Memory B cell (primary cell): Measurements from ENCODE around the gene CFAP97D1.
"Not testable (repeated sequence)": the region's sequence is repeated elsewhere in the genome, so short reads cannot be mapped to it uniquely, and the experiment has no call there.

Experiments used
- ATAC-seq: fragments of 150-1000 bp; cut with Tn5 transposase; 2 replicates; pipeline ENCODE4 v1.10.0; 2021; ENCODE audit warnings: low read depth, mild to moderate bottlenecking, moderate library complexity
- DNase-seq, 2 donors: peaks; one replicate each; pipeline ENCODE4 v3.0.0; 2022; ENCODE audit warnings: low spot score in 2 of 2
- H3K27ac Mint-ChIP-seq: one replicate; pipeline ENCODE4 v1.8.0; 2022; ENCODE audit warnings: mild to moderate bottlenecking, moderate library complexity, mixed read lengths
- H3K27me3 Mint-ChIP-seq: one replicate; pipeline ENCODE4 v1.8.0; 2022; ENCODE audit warnings: mixed read lengths
- H3K36me3 Mint-ChIP-seq: one replicate; pipeline ENCODE4 v1.8.0; 2022; ENCODE audit warnings: mild to moderate bottlenecking, mixed read lengths
- H3K4me1 Mint-ChIP-seq: one replicate; pipeline ENCODE4 v1.8.0; 2022; ENCODE audit warnings: mixed read lengths
- H3K4me3 Mint-ChIP-seq: one replicate; pipeline ENCODE4 v1.8.0; 2022; ENCODE audit warnings: mild to moderate bottlenecking, moderate library complexity, mixed read lengths
- H3K9me3 Mint-ChIP-seq: one replicate; pipeline ENCODE4 v1.8.0; 2022; ENCODE audit warnings: mixed read lengths

The CFAP97D1 gene

GRCh38 chr17:43792668-43793067 lies 12.4 kb downstream of the CFAP97D1 start:
- H3K27ac Mint-ChIP-seq, H3K4me1 Mint-ChIP-seq, ATAC-seq, H3K36me3 Mint-ChIP-seq, DNase-seq, H3K4me3 Mint-ChIP-seq, H3K9me3 Mint-ChIP-seq: not testable (repeated sequence)
- H3K27me3 Mint-ChIP-seq: peaks cover 19% of the 10 kb centered on the region

- peaks cover 21% of the 10 kb centered on the region for H3K27me3 Mint-ChIP-seq
- H3K27ac Mint-ChIP-seq, H3K4me3 Mint-ChIP-seq, H3K9me3 Mint-ChIP-seq, ATAC-seq, DNase-seq, H3K4me1 Mint-ChIP-seq, H3K36me3 Mint-ChIP-seq: not testable (repeated sequence)
These were observed 17.8 kb downstream of the CFAP97D1 start for GRCh38 chr17:43798024-43798423.

- peaks cover 19% of the 10 kb centered on the region for H3K27me3 Mint-ChIP-seq
- H3K36me3 Mint-ChIP-seq: no peaks in the 10 kb centered on the region
- H3K4me1 Mint-ChIP-seq: no peaks in the 10 kb centered on the region
- H3K9me3 Mint-ChIP-seq: no peaks in the 10 kb centered on the region
- H3K4me3 Mint-ChIP-seq: no peak overlapping the region
- ATAC-seq: no peak
- DNase-seq: no peak
- H3K27ac Mint-ChIP-seq: no peak overlapping the region
These were observed 18.8 kb downstream of the CFAP97D1 start for GRCh38 chr17:43799047-43799446.

- H3K27me3 Mint-ChIP-seq: peaks cover 23% of the 10 kb centered on the region
- no peaks in the 10 kb centered on the region for H3K4me1 Mint-ChIP-seq
- ATAC-seq (no peak), DNase-seq (no peak)
- peaks cover 4% of the 10 kb centered on the region for H3K9me3 Mint-ChIP-seq
- no peak overlapping the region for H3K27ac Mint-ChIP-seq
- H3K4me3 Mint-ChIP-seq: no peak overlapping the region
- H3K36me3 Mint-ChIP-seq: peaks cover 2% of the 10 kb centered on the region
These were observed 20.5 kb downstream of the CFAP97D1 start for GRCh38 chr17:43800736-43801135.

GRCh38 chr17:43801844-43802243 lies 21.6 kb downstream of the CFAP97D1 start:
- no peak for ATAC-seq
- H3K36me3 Mint-ChIP-seq: peaks cover 2% of the 10 kb centered on the region
- peaks cover 4% of the 10 kb centered on the region for H3K9me3 Mint-ChIP-seq
- DNase-seq: no peak
- H3K27ac Mint-ChIP-seq: no peak overlapping the region
- H3K27me3 Mint-ChIP-seq: peaks cover 21% of the 10 kb centered on the region
- H3K4me3 Mint-ChIP-seq: no peak overlapping the region
- H3K4me1 Mint-ChIP-seq: no peaks in the 10 kb centered on the region

GRCh38 chr17:43803758-43804157 lies 23.5 kb downstream of the CFAP97D1 start:
- Mint-ChIP-seq H3K27ac (no peak overlapping the region), H3K4me1 (no peaks in the 10 kb centered on the region), H3K4me3 (no peak overlapping the region), H3K36me3 (peaks cover 2% of the 10 kb centered on the region), H3K9me3 (peaks cover 4% of the 10 kb centered on the region), H3K27me3 (peaks cover 21% of the 10 kb centered on the region)
- ATAC-seq (no peak), DNase-seq (no peak)

- Mint-ChIP-seq H3K4me3 (no peak overlapping the region), H3K4me1 (no peaks in the 10 kb centered on the region), H3K36me3 (peaks cover 2% of the 10 kb centered on the region), H3K27me3 (peaks cover 21% of the 10 kb centered on the region), H3K9me3 (peaks cover 4% of the 10 kb centered on the region), H3K27ac (no peak overlapping the region)
- DNase-seq: no peak
- no peak for ATAC-seq
These were observed 24.9 kb downstream of the CFAP97D1 start for GRCh38 chr17:43805117-43805516.

GRCh38 chr17:43808076-43808475 lies 27.8 kb downstream of the CFAP97D1 start:
- Mint-ChIP-seq H3K9me3 (peaks cover 4% of the 10 kb centered on the region), H3K27ac (no peak overlapping the region), H3K27me3 (peaks cover 18% of the 10 kb centered on the region), H3K36me3 (peaks cover 2% of the 10 kb centered on the region), H3K4me3 (no peak overlapping the region), H3K4me1 (no peaks in the 10 kb centered on the region)
- ATAC-seq (no peak), DNase-seq (no peak)

- Mint-ChIP-seq H3K4me3 (no peak overlapping the region), H3K27me3 (peaks cover 19% of the 10 kb centered on the region), H3K27ac (no peak overlapping the region), H3K9me3 (peaks cover 4% of the 10 kb centered on the region), H3K4me1 (no peaks in the 10 kb centered on the region), H3K36me3 (peaks cover 2% of the 10 kb centered on the region)
- DNase-seq: no peak
- no peak for ATAC-seq
These were observed 28.9 kb downstream of the CFAP97D1 start for GRCh38 chr17:43809121-43809520.

GRCh38 chr17:43810226-43810715 lies 30.0 kb downstream of the CFAP97D1 start:
- no peaks in the 10 kb centered on the region for H3K36me3 Mint-ChIP-seq
- DNase-seq (no peak), ATAC-seq (no peak)
- peaks cover 15% of the 10 kb centered on the region for H3K27me3 Mint-ChIP-seq
- no peak overlapping the region for H3K4me3 Mint-ChIP-seq
- no peak overlapping the region for H3K27ac Mint-ChIP-seq
- H3K9me3 Mint-ChIP-seq: peaks cover under 1% of the 10 kb centered on the region
- H3K4me1 Mint-ChIP-seq: no peaks in the 10 kb centered on the region

GRCh38 chr17:43810823-43811222 lies 30.6 kb downstream of the CFAP97D1 start:
- Mint-ChIP-seq H3K36me3 (no peaks in the 10 kb centered on the region), H3K4me1 (no peaks in the 10 kb centered on the region), H3K4me3 (no peak overlapping the region), H3K9me3 (no peaks in the 10 kb centered on the region), H3K27me3 (peaks cover 14% of the 10 kb centered on the region), H3K27ac (no peak overlapping the region)
- DNase-seq: no peak
- ATAC-seq: no peak

GRCh38 chr17:43812396-43813265 lies 32.4 kb downstream of the CFAP97D1 start:
- ATAC-seq: no peak
- Mint-ChIP-seq H3K27ac (no peak overlapping the region), H3K9me3 (no peaks in the 10 kb centered on the region)

GRCh38 chr17:43813386-43813785 lies 33.2 kb downstream of the CFAP97D1 start:
- no peaks in the 10 kb centered on the region for H3K9me3 Mint-ChIP-seq
- no peak overlapping the region for H3K4me3 Mint-ChIP-seq
- DNase-seq (no peak), ATAC-seq (no peak)
- no peaks in the 10 kb centered on the region for H3K36me3 Mint-ChIP-seq
- H3K4me1 Mint-ChIP-seq: no peaks in the 10 kb centered on the region
- no peak overlapping the region for H3K27ac Mint-ChIP-seq
- H3K27me3 Mint-ChIP-seq: peaks cover 16% of the 10 kb centered on the region

More at GRCh38 chr17:43812396-43813265, 32.4 kb downstream of the CFAP97D1 start:
- H3K4me1 Mint-ChIP-seq: no peaks in the 10 kb centered on the region
- no peak for DNase-seq
- H3K27me3 Mint-ChIP-seq: peaks cover 16% of the 10 kb centered on the region
- H3K4me3 Mint-ChIP-seq: no peak overlapping the region
- H3K36me3 Mint-ChIP-seq: no peaks in the 10 kb centered on the region

- no peaks in the 10 kb centered on the region for H3K4me1 Mint-ChIP-seq
- DNase-seq (no peak), ATAC-seq (no peak)
- H3K27ac Mint-ChIP-seq: no peak overlapping the region
- H3K36me3 Mint-ChIP-seq: no peaks in the 10 kb centered on the region
- H3K27me3 Mint-ChIP-seq: peaks cover 15% of the 10 kb centered on the region
- H3K4me3 Mint-ChIP-seq: no peak overlapping the region
- H3K9me3 Mint-ChIP-seq: no peaks in the 10 kb centered on the region
These were observed 33.8 kb downstream of the CFAP97D1 start for GRCh38 chr17:43814026-43814425.

GRCh38 chr17:43814714-43815113 lies 34.5 kb downstream of the CFAP97D1 start:
- Mint-ChIP-seq H3K4me1 (no peaks in the 10 kb centered on the region), H3K27me3 (peaks cover 15% of the 10 kb centered on the region), H3K36me3 (no peaks in the 10 kb centered on the region), H3K9me3 (no peaks in the 10 kb centered on the region), H3K27ac (no peak overlapping the region), H3K4me3 (no peak overlapping the region)
- no peak for ATAC-seq
- DNase-seq: no peak
